ENCODE results near the gene CEP295NL.
"Not testable (repeated sequence)": the region's sequence is repeated elsewhere in the genome, so short reads cannot be mapped to it uniquely, and the experiment has no call there.

The CEP295NL gene

DNA sequence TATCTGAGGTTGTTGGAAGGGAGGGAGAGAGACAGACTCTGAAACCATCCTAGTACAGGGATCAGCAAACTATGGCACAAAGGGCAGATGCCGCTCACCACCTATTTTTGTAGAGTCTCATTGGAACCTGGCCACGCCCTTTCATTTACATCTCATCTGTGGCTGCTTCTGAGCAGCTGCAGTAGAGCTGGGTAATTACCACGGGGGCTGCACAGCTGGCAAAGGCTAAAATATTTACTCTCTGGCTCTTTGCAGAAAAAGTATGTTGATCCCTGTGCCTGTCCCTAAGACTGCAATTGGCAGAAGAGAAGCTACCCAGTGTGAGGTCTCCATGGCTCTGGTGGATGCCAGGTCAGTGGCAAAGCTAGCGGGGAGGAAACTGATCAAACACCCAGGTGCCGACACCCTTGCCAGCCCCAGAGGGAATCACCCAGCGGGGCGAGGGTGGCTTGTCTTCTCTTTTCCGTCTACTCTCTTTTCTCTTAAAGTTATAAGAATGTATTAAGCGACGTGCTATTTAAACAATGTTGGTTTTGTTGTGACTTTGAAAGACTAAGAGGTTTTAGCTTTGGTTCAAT lies 14.0 kb downstream of the CEP295NL start:
- DNase-seq (ENCODE audit: low read depth in 2 of 2), result no peak

DNA sequence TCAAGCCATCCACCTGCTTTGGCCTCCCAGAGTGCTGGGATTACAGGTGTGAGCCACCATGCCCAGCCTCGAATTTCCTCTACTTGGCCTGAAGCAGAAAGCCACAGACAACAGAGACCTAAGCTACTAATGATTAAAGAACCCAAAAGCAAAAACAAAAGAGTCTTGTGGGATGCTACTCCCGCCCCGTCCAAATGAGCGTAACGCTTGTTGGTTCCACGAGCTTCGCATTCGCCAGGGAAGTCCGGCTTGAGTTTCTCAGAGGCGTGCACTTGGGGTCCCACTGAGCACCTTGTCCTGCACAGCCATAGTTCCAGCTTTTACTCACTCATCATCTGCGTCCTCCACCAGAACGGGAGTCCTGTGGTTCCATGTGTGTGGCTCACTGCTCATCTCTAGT lies 16.0 kb downstream of the CEP295NL start:
- no peak for DNase-seq (ENCODE audit: low read depth in 2 of 2)

DNA sequence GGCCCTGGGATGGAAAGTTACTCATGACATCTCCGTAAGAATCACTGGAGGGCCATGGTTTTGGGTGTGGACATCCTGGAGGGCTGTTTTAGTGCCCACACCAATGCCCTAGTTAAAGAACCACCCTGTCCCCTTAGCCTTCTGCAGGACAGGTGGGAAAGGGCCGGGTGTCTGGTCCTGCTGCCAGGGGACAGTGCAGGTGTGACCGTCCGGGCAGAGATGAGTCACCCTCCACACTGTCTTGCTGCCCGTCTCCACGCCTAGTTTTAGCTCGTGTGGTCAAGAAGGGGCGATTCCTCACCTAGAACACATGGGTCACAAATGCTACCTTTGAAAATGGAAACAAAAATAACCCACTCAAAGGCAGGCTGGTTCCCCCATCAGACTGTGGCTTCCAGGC lies 17.0 kb downstream of the CEP295NL start:
- DNase-seq (ENCODE audit: low read depth in 2 of 2), result no peak

DNA sequence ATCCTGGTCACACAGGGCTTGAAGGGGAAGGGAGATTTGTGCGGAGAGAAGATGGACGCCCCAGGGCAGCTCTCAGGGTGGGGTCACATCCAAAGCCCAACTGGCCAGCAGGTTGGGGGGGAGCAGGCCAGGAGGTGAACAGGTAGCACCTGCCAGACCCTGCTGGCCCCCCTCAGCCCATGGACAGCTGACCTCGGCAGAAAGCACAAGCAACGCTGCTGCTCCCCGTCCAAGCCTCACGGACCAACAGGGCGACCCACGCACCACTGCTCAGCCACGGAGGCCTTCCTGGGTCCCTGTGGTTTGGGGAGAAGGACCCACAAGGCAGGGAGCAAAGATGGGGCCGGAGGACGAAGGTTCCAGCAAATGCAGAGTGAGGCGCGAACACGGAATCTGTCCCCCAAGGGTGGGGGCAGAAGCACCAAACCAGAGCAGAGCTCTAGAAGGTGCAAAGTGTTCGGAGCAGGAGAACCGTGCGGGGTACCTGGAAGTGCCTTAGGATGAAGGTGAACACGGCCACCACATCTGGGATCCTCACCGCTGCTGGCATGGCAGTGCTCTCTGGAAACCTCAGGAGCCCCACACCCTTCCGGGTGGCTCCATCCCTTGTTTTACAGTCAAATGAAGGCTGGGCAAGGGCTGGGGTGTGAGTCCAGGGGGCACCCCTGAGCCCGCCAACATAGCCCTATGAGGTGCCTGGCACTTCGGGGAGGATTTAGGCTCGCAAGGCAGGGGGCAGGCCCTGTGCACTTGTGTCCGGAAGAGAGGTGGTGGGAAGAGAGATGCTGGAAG lies 17.9 kb downstream of the CEP295NL start:
- no peak for DNase-seq (ENCODE audit: low read depth in 2 of 2)

DNA sequence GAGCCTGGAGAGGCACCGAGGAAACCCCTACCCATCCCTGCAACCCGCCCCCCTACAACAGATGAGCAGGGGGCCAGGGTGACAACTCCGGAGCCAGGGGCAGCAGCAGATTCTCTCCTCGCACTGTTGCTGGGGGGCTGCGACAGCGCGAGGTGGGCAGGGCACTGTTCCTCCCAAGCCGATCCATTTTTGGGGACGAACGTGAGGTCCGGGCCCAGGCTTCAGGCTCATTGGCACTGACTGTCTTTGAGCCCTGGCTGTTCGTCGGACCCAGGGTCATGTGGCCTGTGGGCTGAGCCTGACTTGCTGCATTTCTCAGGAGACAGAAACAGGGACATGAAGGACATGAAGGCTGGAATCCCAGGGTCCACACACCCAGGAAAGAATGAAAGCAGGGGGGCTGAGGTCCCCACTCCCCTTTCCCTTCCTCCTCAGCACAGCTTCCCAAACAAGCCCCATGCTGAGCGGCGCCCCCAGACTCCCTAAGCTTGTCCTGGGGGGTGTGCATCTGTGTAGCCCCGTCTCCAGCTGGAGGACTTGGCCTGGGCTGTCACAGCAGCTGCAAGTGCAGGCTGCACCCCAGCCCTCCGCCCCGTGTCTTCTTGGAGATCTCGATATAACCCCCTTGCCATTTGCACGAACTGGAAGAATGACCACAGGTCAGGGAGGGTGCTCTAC lies 18.7 kb downstream of the CEP295NL start:
- no peak for DNase-seq (ENCODE audit: low read depth in 2 of 2)

DNA sequence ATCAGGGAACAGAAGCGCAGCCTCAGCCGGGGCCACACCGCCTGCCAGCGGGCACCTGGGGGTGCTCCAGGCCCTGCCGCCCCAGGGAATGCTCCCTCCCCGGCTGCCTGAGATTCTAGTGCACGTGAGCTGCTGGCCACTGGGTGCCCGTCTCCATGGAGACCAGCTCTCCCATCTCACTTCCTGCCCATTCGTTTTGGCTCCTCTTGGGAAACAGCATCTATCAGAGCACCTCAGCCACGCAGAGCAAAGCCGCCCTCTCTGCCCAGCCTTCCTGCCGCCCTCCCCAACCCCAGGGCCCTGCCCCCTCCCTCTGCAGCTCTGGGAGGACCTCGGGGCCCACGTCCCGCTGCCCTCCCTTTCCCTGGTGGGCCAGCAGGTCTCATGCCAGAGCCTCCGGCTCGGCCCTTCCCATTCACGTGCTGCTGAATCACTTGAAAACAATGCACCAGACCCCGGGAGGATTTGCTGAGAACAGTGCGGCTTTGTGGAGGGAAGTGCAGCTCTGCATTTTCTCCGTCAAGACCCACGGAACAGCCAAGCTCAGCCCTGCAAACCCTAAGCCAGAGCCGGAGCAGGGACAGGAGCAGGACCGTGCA lies 19.4 kb downstream of the CEP295NL start:
- no peak for DNase-seq (ENCODE audit: low read depth in 2 of 2)

DNA sequence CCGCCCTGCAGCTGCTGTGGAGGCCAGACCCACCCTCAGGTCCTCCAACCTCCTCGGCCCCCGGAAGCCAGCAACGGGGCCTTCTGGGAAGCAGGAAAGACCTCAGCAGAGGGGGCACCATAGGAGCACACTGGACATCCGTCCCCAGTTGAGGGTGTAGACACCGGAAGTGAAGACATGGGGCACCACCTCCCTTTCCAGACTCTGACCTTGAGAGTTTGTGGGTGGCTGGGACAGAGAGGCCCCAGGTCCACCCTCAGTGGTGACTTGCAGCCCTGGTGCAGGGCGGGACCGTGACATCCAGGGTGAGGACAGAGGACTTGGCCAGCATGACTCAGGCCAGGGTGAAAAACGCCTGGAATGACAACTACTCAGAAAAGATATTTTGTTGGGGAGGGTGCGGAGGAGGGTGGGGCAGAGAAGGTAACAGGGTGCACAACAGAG lies 19.9 kb downstream of the CEP295NL start:
- DNase-seq (ENCODE audit: low read depth in 2 of 2), result no peak

DNA sequence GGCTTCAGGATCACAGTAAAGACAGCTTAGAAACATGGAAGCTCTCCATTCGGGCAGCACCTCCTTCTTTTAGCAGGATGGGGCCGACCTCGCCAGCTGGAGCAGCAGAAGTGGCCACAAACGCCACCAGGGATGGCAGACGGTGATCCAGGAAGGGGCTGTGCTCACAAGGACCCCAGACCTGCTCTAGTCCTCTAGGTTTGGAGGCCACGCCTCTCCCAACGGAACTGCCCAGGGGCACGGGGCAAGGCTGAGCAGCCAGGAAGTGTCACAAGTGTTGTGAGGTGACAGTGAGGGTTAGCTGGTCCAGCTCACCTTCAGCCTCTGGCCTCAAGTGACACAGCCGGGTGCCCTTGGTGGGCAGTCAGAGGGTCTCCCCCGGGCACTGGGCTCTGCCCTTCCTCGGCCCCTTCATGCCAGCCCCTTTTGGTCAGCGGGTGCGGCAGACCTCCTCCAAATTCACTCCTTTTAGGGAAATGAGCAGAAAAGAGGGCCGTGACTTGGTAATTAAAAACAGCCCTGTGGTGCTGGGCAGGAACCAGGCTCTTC lies 20.4 kb downstream of the CEP295NL start:
- DNase-seq (ENCODE audit: low read depth in 2 of 2), result no peak

DNA sequence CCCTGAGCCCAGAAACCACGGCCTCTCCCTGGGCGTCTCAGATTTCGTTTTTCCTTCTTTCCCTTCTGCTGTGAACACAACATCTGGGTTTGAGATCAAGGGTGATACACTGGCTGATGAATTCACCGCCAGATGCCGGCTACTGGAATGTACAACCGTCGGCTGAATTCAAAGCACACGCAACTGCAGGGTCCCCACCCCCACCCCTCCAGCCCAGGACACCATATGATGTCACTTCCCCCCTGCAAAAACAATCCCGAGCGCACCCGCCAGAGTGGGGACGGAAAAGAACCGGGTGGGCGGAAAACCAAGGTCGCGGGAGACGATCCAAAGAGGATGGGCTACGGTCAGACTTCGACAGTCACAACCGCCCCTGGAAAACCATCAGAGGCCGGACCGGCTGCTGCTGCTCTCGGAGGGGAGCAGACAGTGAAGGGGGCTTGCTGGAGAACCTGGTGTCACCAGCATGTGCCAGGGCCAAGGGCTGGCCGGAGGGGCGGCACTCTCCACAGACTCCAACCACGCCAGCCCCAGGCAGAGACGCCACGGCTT lies 23.3 kb downstream of the CEP295NL start:
- no peak for DNase-seq (ENCODE audit: low read depth in 2 of 2)

DNA sequence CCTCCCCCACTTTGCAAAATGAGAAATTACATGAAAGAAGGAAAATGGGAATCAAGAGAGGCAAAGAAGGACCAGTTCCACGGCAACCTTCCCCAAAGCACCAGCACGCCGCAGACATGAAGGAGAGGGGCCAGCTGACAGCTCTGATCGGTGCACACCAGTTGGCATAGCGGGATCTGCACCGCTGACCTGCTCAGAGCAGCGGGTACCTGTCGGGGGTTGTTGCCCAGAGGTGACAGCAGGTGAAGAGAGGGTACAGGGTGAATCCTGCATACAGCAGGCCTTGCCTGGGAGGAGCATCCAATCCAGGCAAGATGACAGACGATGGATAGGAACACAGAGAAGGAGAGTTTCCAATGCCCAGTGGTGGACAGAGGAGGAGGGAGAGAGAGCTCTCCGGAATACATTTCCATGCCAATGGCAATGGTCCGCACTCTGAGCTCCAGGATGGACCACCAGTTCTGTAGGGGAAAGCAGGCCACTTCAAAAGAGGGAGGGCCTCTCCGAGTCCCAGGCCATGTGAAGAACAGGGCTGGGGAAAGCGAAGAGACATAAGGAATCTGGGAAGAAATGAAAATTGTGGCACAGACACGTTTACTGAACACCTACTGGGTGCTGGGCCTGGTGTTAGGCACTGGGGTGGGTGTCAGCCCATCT lies 24.0 kb downstream of the CEP295NL start:
- DNase-seq (ENCODE audit: low read depth in 2 of 2), result no peak

DNA sequence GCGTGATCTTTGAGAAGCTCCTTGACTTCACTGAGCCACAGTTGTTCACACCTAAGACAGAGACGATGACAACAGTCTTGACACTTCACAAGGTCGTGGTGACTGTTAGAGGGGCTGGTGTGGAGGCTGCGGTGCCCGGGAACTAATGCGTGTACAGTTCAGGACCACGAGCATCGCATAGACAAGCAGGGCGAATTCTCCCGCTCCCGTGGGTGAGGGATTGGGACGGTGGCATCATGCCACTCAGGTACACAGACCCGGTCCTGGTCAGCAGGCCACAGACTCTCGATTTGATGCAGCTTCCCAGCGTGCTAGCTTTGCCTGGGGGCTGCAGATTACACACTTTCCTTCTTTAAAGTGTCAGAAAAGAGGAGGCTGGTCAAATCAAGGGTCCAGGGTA lies 24.7 kb downstream of the CEP295NL start:
- DNase-seq (ENCODE audit: low read depth in 2 of 2), result no peak

DNA sequence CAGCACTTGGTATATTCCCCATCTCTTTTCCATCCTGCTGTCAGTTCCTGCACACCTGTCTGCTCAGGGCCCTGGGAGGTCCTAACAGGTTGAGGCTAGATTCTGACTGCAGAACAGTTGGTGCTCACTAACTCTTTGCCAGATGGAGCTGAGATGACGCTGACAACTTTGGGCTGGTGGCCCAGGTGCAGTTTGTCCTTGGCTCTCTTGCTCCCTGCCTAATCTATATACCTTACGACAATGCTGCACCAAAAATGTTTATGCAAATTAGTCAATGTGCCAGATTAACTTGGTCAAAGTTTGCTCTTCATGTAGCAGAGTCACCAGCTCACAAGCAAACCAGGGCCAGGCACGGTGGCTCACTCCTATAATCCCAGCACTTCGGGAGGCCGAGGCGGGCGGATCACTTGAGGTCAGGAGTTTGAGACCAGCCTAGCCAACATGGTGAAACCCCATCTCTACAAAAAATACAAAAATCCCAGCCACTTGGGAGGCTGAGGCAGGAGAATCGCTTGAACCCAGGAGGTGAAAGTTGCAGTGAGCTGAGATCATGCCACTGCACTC lies 26.0 kb downstream of the CEP295NL start:
- DNase-seq (ENCODE audit: low read depth in 2 of 2), result not testable (repeated sequence)

DNA sequence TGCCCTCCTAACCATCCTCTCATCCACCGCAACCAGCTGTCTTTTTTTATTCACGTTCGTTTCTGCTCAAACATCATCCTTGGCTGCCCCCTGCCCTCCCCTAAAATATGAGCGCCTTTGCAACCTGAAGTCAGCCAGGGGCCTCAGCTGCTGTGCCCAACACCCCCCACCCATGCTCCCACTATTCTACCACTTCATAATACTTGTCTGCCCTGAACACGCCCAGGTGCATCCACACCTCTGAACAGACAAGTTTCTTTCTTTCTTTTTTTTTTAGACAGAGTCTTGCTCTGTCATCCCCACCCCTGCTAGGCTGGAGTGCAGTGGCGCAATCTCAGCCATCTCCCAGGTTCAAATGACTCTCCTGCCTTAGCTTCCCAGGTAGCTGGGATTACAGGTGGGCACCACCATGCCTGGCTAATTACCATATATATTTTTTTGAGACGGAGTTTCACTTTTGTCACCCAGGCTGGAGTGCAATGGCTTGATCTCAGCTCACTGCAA lies 26.9 kb downstream of the CEP295NL start:
- no peak for DNase-seq (ENCODE audit: low read depth in 2 of 2)

DNA sequence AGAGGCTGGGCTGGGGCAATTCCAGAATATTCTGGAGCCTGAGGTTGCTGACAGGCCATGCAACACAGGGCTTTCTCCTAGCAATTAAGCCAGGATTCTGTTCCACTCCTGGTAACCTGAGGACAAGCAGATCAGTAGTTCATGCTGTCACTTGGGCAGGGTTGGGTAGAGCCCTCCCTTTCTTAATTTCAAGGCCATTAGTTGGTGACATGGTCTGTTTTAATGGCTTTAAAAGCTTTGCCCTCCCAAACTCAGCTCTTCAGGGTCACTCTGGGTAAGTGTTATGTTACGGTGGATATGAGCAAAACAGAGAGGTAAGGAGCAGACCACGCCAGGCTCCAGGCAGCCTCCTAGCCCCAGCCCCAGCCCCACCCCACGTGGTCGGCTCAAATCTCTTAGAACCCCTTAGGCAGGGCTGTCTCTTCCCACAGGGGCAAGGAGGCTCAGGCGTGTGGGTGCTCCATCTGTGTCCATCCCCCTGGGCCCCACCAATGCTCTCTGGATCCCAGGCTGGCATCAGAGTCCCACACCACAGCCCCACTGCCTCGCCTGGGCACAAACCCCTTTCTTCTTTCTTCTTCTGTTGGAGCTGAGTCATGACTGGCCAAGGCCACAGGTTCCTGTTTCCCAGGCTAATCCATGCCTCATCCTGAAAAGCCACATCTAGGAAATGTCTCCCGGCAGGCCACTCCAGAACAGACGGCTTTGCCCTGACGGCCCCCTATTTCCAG lies 27.5 kb downstream of the CEP295NL start:
- no peak for DNase-seq (ENCODE audit: low read depth in 2 of 2)

DNA sequence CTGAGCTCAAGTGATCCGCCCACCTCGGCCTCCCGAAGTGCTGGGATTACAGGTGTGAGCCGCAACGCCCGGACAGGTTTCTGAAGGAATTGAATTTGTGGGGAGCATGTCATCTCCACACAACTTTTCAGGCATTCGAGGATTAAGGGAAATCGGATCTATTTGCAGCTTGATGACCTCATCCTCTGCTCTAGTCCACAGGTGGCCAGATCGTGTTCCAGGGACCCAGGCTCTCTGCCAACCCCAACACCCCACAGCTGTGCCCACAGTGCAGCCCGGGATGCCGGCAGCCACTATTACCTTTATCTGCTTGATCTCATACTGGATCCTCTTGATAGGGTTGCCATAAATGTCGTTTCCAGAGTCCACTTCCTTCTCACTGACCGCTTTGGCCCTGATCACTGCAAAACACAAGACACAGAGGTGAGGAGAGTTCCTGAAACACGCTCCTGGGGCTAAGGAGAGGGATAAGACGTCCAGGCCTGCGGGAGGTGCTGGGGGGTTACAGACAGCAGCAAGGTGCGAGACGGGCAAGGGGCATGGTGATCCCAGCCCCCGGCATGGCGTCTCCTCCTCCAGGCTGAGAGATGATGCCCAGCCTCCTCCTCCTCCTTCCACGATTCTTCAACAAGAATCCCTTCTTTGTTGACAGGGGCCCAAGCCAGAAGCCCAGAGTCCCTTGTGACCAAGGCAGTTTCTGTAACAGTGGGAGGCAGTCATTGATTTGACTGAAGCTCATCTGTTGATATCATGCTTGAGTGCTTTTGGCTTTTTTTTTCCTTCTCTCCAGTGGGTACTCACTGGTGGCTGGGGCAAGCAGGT lies 29.3 kb downstream of the CEP295NL start:
- no peak for DNase-seq (ENCODE audit: low read depth in 2 of 2)

DNA sequence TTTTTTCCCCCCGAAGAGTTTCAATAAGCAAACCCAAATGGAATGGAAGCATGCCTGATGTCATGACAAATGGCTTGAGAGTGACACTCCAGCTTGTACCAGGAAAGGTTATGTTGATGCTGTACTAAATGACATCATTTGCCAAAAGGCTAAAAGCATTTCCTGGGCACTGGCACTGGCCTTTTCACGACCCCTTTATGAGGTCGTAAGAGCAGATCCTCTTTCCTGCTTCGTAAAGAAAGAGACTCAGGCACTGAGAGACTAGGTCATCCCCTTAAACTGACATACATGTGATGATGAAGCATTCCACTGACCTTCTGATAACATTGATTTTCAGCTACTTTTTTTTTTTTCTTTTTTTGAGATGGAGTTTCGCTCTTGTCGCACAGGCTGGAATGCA lies 30.5 kb downstream of the CEP295NL start:
- DNase-seq (ENCODE audit: low read depth in 2 of 2), result no peak

DNA sequence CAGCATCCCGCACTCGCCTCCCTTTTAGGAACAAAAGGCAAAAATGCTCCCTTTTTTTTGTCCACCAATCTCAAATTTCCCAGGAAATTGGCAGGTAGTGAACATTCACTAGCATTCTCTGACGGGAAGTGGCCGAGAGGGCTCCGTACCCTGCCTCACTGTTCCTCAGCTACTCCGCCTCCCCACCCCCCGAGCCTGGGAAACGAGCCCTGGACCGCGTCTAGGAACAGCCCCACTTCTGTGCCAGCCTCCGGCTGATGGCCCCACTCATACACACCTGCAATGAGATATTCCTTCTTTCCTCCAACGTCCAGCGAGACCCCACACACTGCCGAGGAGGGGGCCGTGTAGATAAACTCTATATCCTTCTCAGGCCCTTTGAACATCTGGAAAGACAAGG lies 32.4 kb downstream of the CEP295NL start:
- no peak for DNase-seq (ENCODE audit: low read depth in 2 of 2)

DNA sequence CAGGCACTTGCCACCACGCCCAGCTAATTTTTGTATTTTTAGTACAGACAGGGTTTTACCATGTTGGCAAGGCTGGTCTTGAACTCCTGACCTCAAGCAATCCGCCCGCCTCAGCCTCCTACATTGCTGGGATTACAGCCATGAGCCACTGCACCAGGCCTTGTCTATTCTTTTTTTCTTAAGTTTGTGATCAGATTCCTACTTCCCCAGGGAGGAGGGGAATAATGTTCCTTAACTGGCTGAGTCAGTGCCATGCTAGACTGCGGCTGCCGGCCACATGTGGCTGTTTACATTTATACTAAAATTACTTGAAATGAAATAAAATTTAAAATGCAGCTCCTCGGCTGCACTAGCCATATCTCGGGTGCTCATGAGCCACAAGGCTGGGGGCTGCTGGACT lies 34.6 kb downstream of the CEP295NL start:
- DNase-seq (ENCODE audit: low read depth in 2 of 2), result no peak

DNA sequence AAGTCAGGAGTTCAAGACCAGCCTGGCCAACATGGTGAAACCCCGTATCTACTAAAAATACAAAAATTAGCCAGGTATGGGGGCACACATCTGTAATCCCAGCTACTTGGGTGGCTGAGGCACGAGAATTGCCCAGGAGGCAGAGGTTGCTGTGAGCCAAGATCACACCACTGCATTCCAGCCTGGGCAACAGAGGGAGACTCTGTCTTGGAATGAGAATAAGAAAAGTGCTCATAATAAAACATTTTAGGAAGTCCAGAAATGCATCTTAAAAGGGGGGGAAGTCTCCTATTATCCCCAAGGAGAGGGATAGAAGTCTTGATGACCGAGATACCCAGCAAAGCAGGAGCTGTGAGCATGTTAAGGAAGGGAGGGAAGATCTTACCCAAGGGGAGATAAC lies 36.0 kb downstream of the CEP295NL start:
- DNase-seq (ENCODE audit: low read depth in 2 of 2), result not testable (repeated sequence)
